ENCODE data around the gene FHIT.

FHIT gene

GRCh38 chr3:59908701-59909100, 1342.6 kb downstream of the FHIT start:
- H3K27ac ChIP-seq, result no peak overlapping the region
- no peak for DNase-seq (ENCODE audit: low read depth, low spot score)

GRCh38 chr3:59908280-59908679, 1343.0 kb downstream of the FHIT start:
- no peak overlapping the region for H3K27ac ChIP-seq
- no peak for DNase-seq (ENCODE audit: low read depth, low spot score)

DNA sequence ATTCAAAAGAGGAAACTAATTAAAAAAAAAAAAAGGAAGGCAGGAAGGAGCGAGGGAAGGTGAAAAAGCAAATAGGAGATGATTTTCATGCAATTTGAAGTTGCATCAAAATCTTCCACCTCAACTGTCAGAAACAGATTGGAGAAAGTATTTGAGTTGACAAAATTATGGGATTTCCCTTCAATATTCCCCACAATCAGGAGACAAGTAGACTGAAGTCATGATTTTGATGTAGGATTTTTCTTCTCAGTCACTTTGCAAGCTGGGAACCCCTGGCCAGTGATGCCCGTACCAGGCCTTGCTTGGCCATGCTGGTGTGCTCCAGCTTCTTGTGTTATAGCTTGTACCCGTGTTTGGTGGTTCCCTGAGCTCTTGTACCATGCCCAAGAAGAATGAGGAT, 1347.0 kb downstream of the FHIT start:
- no peak for DNase-seq (ENCODE audit: low read depth, low spot score)
- no peak overlapping the region for H3K27ac ChIP-seq

GRCh38 chr3:59899061-59899460, 1352.2 kb downstream of the FHIT start:
- no peak for DNase-seq (ENCODE audit: low read depth, low spot score)
- no peak overlapping the region for H3K27ac ChIP-seq

- no peak overlapping the region for H3K27ac ChIP-seq
- no peak for DNase-seq (ENCODE audit: low read depth, low spot score)
Measured at GRCh38 chr3:59895972-59896371, 1355.3 kb downstream of the FHIT start.

DNA sequence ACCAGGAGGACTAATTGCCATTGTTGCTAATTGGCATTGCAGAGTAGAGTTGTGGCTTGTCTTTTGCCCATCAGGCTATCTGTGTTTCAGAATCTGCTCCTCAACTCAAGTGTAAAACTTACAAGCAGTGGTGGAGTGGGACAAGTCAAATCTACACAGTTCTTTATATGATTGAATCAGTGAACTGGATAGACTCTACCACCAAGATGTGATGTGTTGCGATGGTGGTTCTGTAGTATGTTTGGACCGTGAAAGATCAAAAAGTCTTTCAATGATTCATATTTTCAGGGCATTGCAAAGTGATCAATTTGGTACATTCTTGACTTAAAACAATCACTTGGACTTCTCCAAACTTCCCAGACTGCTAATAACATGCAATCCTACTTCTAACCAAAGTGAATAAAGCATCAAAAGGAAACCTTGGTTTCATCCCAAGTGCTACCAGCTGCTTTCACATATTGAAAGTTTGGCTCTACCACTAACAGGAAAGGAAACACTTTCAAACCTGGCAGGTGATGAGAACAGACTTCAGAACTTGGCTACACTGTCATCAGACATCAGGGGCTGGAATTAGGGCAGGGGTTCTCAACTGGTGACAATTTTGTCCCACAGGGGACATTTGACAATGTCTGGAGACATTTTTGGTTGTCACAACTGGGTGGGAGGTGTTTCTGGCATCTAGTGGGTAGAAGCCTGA, 1356.7 kb downstream of the FHIT start:
- DNase-seq (ENCODE audit: low read depth, low spot score), result no peak
- no peak overlapping the region for H3K27ac ChIP-seq

DNA sequence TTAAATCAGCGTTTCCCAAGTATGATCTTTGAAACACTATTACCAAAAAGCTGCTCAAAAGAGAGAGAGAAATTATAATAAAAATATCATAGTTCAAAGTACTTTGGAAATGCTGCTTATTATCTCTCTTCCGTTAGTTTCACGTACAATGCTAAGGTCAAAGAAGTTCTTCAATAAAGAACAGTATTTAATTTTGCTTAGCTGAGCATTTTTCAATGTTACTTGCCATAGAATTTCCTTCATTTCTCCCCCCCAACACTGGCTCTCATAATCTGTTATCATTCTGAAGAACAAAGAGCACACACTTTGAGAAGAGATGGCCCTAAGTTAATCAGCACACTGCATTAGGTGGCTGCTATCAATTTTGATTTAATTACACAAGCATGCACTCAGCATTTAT, 1360.6 kb downstream of the FHIT start:
- H3K27ac ChIP-seq, result no peak overlapping the region
- no peak for DNase-seq (ENCODE audit: low read depth, low spot score)

GRCh38 chr3:59886790-59887189, 1364.5 kb downstream of the FHIT start:
- H3K27ac ChIP-seq, result no peak overlapping the region
- no peak for DNase-seq (ENCODE audit: low read depth, low spot score)

DNA sequence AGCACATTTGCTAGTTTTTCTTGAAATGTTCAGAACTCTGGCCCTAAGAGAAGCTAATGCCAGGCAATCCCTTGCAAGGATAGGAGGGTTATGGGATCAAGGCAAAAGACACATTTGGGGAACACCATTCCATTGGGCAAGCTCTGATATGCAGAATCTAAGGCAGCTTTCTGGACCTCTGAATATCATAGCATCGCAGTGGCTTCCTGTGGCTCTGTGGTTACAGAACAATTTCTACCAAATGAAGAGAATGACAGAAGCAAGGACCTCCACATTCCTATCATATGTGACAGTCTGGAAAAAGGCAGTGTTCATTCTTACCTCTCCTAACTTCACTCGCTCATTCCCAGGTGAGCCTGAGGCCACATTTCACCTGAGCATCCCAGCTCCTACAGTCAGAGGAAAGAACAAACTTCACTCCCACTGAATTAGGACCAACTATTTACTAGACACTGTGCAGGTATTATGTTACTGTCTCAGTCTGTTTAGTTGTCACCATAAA, 1365.3 kb downstream of the FHIT start:
- H3K27ac ChIP-seq, result no peak overlapping the region
- DNase-seq (ENCODE audit: low read depth, low spot score), result no peak

DNA sequence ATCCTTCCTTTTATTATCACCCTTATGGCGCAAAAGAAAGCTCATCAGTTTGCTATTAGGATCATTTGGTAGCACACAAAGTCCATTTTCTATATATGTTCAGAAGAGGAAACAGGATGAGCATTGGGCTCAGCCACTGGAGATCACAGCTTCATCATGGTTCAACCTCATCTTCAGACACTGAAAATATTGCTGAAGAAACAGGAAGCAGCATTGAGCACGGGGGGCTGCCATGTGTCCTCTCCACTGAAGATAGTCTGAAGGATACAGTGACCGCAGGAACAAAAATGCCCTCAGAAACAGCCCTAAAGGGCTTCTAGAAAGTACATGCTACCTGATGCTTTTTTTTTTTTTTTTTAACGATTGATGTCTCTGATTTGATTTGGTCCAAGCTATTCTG, 1366.2 kb downstream of the FHIT start:
- no peak overlapping the region for H3K27ac ChIP-seq
- no peak for DNase-seq (ENCODE audit: low read depth, low spot score)

GRCh38 chr3:59884409-59884808, 1366.8 kb downstream of the FHIT start:
- no peak for DNase-seq (ENCODE audit: low read depth, low spot score)
- no peak overlapping the region for H3K27ac ChIP-seq

GRCh38 chr3:59882746-59883145, 1368.5 kb downstream of the FHIT start:
- no peak for DNase-seq (ENCODE audit: low read depth, low spot score)
- H3K27ac ChIP-seq, result no peak overlapping the region

GRCh38 chr3:59880717-59881116, 1370.5 kb downstream of the FHIT start:
- no peak for DNase-seq (ENCODE audit: low read depth, low spot score)
- H3K27ac ChIP-seq, result no peak overlapping the region

DNA sequence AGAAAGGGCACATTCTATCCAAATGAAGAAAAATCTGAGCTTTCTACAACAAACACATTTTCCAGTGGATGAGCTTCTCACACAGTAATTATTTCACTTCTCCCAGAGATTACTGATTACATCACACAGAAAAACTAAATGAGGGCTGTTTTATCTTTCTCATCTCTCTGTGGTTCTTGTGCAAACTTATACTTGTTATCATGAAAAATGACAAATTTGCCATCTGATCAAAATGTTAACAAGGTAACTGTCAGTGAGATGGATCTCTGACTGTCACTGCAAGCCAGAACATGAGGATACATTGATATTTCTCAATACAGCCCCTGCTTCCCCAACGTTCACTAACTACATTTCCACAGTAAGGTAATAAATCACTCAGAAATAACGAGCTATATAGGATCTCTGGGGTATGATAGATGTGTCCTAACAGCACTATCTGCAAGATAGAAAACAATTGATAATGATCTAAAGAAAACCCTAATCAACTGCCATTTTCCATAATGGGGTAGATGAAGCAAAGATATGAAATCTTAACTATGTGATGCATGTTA, 1372.1 kb downstream of the FHIT start:
- no peak overlapping the region for H3K27ac ChIP-seq
- no peak for DNase-seq (ENCODE audit: low read depth, low spot score)

DNA sequence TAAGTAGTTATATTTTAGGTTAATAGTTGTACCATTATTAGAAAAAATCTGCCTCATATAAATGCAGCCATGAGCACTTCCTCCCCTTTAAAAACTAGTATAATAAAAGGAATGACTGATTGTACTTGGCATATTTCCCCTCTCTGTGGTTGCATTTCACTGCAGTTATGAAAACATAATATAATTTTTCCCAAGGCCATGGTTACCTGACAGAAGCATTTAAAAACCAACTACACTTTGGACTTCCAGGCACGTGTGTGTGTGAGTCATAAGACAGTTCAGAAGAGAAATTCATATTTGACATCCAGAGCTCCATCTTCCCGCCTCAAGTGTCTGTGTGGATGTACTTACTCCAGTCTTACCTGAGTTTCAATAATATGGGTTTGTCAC, 1373.2 kb downstream of the FHIT start:
- peak; percentile 26 for DNase-seq (ENCODE audit: low read depth, low spot score)
- H3K27ac ChIP-seq, result no peak overlapping the region

DNA sequence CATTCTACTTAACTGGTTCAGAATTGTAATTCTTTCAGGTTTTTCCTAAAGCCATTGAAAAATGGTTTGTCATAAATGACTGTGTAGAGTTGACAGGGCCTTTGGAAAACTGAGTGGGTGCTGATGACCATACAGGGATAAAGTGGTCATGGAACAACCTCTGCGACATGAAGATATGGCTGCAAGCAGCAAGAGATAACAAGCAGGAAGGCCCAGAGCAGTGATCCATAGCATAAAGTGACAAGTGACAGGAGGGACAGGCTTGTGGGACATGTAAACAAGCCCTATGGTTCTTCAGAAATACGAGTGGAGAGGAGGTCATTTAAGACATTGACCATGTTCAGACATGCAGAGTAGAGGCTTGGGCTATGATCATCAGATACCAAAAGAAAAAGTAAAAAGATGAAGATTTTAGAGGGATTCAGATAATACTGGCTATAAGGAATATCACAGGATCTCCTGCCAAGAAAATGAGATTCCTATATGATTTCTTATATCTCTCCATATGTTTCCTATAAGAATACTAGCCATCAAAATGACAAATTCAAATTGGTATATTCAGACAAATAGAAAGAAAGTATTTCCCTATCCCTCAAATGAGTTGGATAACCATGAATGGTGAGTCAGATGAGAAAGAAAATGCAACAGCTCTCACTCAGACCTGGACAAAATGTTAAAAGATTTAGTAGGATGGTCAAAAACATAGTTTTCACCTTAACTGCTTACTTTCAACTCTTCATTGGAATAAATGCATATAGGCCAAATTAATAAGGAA, 1373.8 kb downstream of the FHIT start:
- no peak overlapping the region for H3K27ac ChIP-seq
- no peak for DNase-seq (ENCODE audit: low read depth, low spot score)

- no peak for DNase-seq (ENCODE audit: low read depth, low spot score)
- no peak overlapping the region for H3K27ac ChIP-seq
Measured at GRCh38 chr3:59876533-59877062, 1374.7 kb downstream of the FHIT start.

DNA sequence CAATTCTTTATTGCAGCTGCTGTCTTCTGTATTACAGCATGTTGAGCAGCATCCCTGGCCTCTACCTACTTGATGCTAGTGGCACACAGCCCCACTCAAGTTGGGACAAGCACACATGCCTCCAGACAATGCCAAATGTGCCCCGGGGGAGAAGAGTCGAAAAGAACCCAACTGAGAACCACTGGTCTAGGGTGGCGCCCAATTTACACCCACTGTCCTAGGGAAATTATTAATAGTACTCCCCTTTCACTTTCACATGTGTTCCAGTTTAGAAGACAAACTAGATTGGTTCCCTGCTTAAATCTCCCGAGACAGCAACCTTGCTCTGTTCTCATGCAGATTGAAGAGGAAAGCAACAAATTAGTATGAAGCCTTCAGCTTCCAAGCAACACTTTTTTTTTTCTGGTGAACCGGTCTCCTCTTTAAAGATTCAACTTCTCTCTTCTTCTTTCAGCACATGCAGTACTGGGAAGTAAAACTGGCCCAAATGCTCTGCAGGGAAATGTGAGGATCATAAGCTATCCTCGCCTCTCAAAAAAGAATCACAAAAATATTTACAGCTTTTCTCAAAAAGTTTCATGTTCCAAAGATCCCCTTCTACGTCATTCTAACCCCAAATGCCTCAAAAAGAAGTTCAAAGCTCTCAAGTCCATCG, 1377.5 kb downstream of the FHIT start:
- no peak overlapping the region for H3K27ac ChIP-seq
- no peak for DNase-seq (ENCODE audit: low read depth, low spot score)

GRCh38 chr3:59872128-59872527, 1379.1 kb downstream of the FHIT start:
- DNase-seq (ENCODE audit: low read depth, low spot score), result no peak
- H3K27ac ChIP-seq, result no peak overlapping the region

- no peak for DNase-seq (ENCODE audit: low read depth, low spot score)
Measured at GRCh38 chr3:59867185-59868002, 1383.9 kb downstream of the FHIT start.

More at GRCh38 chr3:59867185-59868002, 1383.9 kb downstream of the FHIT start:
- no peak overlapping the region for H3K27ac ChIP-seq

Measured in epithelial cell of prostate (primary cell).